B cell (primary cell): ENCODE measurements around the gene SEMA4A. TPM values are rescaled to one million over a fixed set of nuclear protein-coding genes. Genes with fewer than 3 reads are reported as not detected.

ENCODE experiments used
- ATAC-seq: fragments of 200-7000 bp; cut with Tn5 transposase; one replicate; pipeline ENCODE4 v1.10.0; 2021; ENCODE audit warnings: low read depth, mild to moderate bottlenecking, moderate number of reproducible peaks, moderate library complexity
- CTCF ChIA-PET: fragments of 350-600 bp; sonication (Branson Sonifier 250); formaldehyde crosslinking; loops from one replicate; lab custom pipeline; 2021; ENCODE audit warnings: antibody characterized with exemption, inconsistent platforms; lab: Charles Lee
- POLR2A ChIA-PET: fragments of 350-600 bp; sonication (Branson Sonifier 250); formaldehyde crosslinking; loops from one replicate; lab custom pipeline; 2021; ENCODE audit warnings: antibody characterized with exemption; lab: Charles Lee
- DNase-seq: peaks from one replicate; pipeline ENCODE4 v3.0.0; 2013
- H2AFZ ChIP-seq: 2 replicates; pipeline ENCODE4 v1.6.1; 2012; ENCODE audit warnings: mild to moderate bottlenecking, low read depth, low read length; ENCODE audit not compliant: insufficient read depth, poor library complexity, severe bottlenecking
- H3K27ac ChIP-seq, 2 donors: 1 replicate in 1 of 2; 2 replicates in 1 of 2; pipeline ENCODE4 v1.5.1; 2012 to 2013; ENCODE audit warnings: low read length in 2 of 2, mild to moderate bottlenecking in 2 of 2, moderate library complexity in 1 of 2
- H3K27me3 ChIP-seq, 4 experiments: fragments of 200-600 bp in 1 of 4; sonication (generic) in 1 of 4; replicated peaks in 1 of 4; 1 replicate in 2 of 4; 2 replicates in 2 of 4; pipeline versions ENCODE4 v1.6.1 to v1.7.0; 2013 to 2016; ENCODE audit warnings: low read length in 3 of 4, mild to moderate bottlenecking in 2 of 4, mixed read lengths in 1 of 4, moderate library complexity in 1 of 4; ENCODE audit not compliant: insufficient read depth in 4 of 4, control insufficient read depth in 3 of 4; ENCODE audit errors: control extremely low read depth in 1 of 4
- H3K36me3 ChIP-seq, 2 experiments: replicated peaks in 1 of 2; 1 replicate in 1 of 2; 2 replicates in 1 of 2; pipeline versions ENCODE4 v1.6.1 to v1.7.1; 2013; ENCODE audit warnings: low read length in 1 of 2; ENCODE audit not compliant: insufficient read depth in 2 of 2, control insufficient read depth in 1 of 2; ENCODE audit errors: control extremely low read depth in 1 of 2, extremely low read depth in 1 of 2
- H3K4me1 ChIP-seq, 2 donors: fragments of 200-600 bp in 1 of 2; sonication (generic) in 1 of 2; 1 replicate in 1 of 2; 2 replicates in 1 of 2; pipeline versions ENCODE4 v1.5.1 to v1.6.1; 2013 to 2017; ENCODE audit warnings: low read length in 2 of 2; ENCODE audit not compliant: control insufficient read depth in 2 of 2, insufficient read depth in 2 of 2
- H3K4me2 ChIP-seq: replicated peaks from 2 replicates; pipeline ENCODE3; 2012; ENCODE audit warnings: mild to moderate bottlenecking, low read depth, low read length; ENCODE audit not compliant: poor library complexity, severe bottlenecking
- H3K4me3 ChIP-seq, 5 experiments: fragments of 200-600 bp in 1 of 5; sonication (generic) in 1 of 5; 1 replicate in 3 of 5; 2 replicates in 2 of 5; pipeline versions ENCODE4 v1.5.1 to v1.7.0; 2011 to 2016; ENCODE audit warnings: low read length in 4 of 5, mild to moderate bottlenecking in 4 of 5, low read depth in 2 of 5, control low read depth in 1 of 5, moderate library complexity in 1 of 5; ENCODE audit not compliant: insufficient read depth in 1 of 5; ENCODE audit errors: control extremely low read depth in 1 of 5, extremely low read depth in 1 of 5
- H3K79me2 ChIP-seq: fragments of 200-600 bp; sonication (generic); one replicate; pipeline ENCODE4 v1.6.0; 2016; ENCODE audit warnings: low read length; ENCODE audit not compliant: control insufficient read depth, insufficient read depth
- H3K9ac ChIP-seq: fragments of 200-600 bp; sonication (generic); 2 replicates; pipeline ENCODE4 v1.6.1; 2017; ENCODE audit warnings: mild to moderate bottlenecking, low read length, moderate library complexity
- H3K9me3 ChIP-seq, 3 donors: one replicate each; pipeline versions ENCODE4 v1.6.1 to v1.7.1; 2013; ENCODE audit warnings: low read length in 2 of 3; ENCODE audit not compliant: control insufficient read depth in 2 of 3, insufficient read depth in 1 of 3; ENCODE audit errors: control extremely low read depth in 1 of 3
- H4K20me1 ChIP-seq: 2 replicates; pipeline ENCODE4 v1.6.0; 2012; ENCODE audit warnings: mild to moderate bottlenecking, low read length; ENCODE audit not compliant: insufficient read depth, control insufficient read depth, poor library complexity, severe bottlenecking
- H3K27ac Mint-ChIP-seq: one replicate; pipeline ENCODE4 v1.8.0; 2021; ENCODE audit warnings: mixed read lengths
- H3K27me3 Mint-ChIP-seq: one replicate; pipeline ENCODE4 v1.8.0; 2021; ENCODE audit warnings: mixed read lengths
- H3K4me1 Mint-ChIP-seq: one replicate; pipeline ENCODE4 v1.8.0; 2021; ENCODE audit warnings: mixed read lengths
- H3K4me3 Mint-ChIP-seq: one replicate; pipeline ENCODE4 v1.8.0; 2021; ENCODE audit warnings: mixed read lengths
- H3K9me3 Mint-ChIP-seq: one replicate; pipeline ENCODE4 v1.8.0; 2022; ENCODE audit warnings: mixed read lengths; ENCODE audit not compliant: insufficient read depth
- CTCF ChIP-seq: fragments of 200-600 bp; IDR thresholded peaks from one replicate; pipeline ENCODE4 v1.8.0; 2022; ENCODE audit warnings: antibody characterized with exemption, mild to moderate bottlenecking
- EZH2 ChIP-seq: IDR thresholded peaks from 2 replicates; pipeline ENCODE4 v1.6.1; 2012; ENCODE audit warnings: borderline replicate concordance, low read depth, mild to moderate bottlenecking, moderate library complexity, low read length; ENCODE audit not compliant: insufficient read depth, poor library complexity, severe bottlenecking
- WGBS: methylation state at CpG from one replicate; pipeline ENCODE4 v1.1.5; 2013; ENCODE audit warnings: missing lambda C conversion rate; ENCODE audit not compliant: insufficient coverage; 5-methylcytosine and 5-hydroxymethylcytosine counted together
- intact Hi-C: fragments of 100-400 bp; cut with micrococcal nuclease; formaldehyde crosslinking; loops from one replicate; pipeline ENCODE4 v1.10.0; 2022
- polyA plus RNA-seq: library from polyadenylated mRNA; depleted of rRNA; stranded (reverse); fragments of >200 nt; gene quantifications from 2 replicates; pipeline ENCODE4 v1.2.3, GENCODE V29; 2012
- total RNA-seq, 2 donors: library from RNA; stranded (reverse); fragments of 120-200 nt in 1 of 2; gene quantifications; 1 replicate in 1 of 2; 2 replicates in 1 of 2; pipeline versions ENCODE4 v1.2.3 to v1.2.4, GENCODE V29; 2013 to 2022

Gene SEMA4A
- total and polyA plus RNA-seq, 2 donors (not counting 1 experiment from before 2014, with no cell fraction given), result 9.2 to 15.5 TPM

- H3K9me3 ChIP-seq, result peaks cover 0 to 4% (median 0%) of the 10 kb centered on the region in 3 donors
- no peak overlapping the region for H3K27ac ChIP-seq
- no peaks in the 10 kb centered on the region for H3K36me3 ChIP-seq
- H3K79me2 ChIP-seq, result no peaks in the 10 kb centered on the region
- peaks cover 19% of the 10 kb centered on the region for H3K27me3 Mint-ChIP-seq
- intact Hi-C loops, result no loop called here
- peaks cover 0 to 27% (median 9%) of the 10 kb centered on the region in 4 experiments for H3K27me3 ChIP-seq
- ChIA-PET POLR2A (no interaction called here), CTCF (interaction anchor here (6.3 to 23.7 kb wide), 2 partner anchors 13 to 15 kb away, joined by 82 to 970 read pairs; partner anchors contain the start of gene LMNA)
- peaks cover 27 to 31% of the 10 kb centered on the region in 2 donors for H3K4me1 ChIP-seq
- H2AFZ ChIP-seq, result no peak overlapping the region
- H3K27ac Mint-ChIP-seq, result no peak overlapping the region
- no peak overlapping the region for H3K9ac ChIP-seq
- H3K4me3 Mint-ChIP-seq, result no peak overlapping the region
- ATAC-seq, result no peak
- no peak overlapping the region for H3K4me3 ChIP-seq
- no peak overlapping the region for H3K4me2 ChIP-seq
- H4K20me1 ChIP-seq, result no peaks in the 10 kb centered on the region
- no peak for TF ChIP-seq EZH2
- no peak for TF ChIP-seq CTCF
- 85% methylated on average over 2 of the region's 2 CpGs for WGBS
- no peaks in the 10 kb centered on the region for H3K9me3 Mint-ChIP-seq
- DNase-seq, result no peak
- H3K4me1 Mint-ChIP-seq, result peaks cover 50% of the 10 kb centered on the region
Measured at GRCh38 chr1:156110252-156110651, 43.1 kb upstream of the SEMA4A start.

- no peaks in the 10 kb centered on the region for H3K9me3 Mint-ChIP-seq
- no peak overlapping the region for H2AFZ ChIP-seq
- DNase-seq (no peak), ATAC-seq (no peak)
- ChIA-PET POLR2A (no interaction called here), CTCF (interaction anchor here (0.9 to 28.7 kb wide), 3 partner anchors 12 to 18 kb away, joined by 3 to 970 read pairs (median 89); no protein-coding TSS in a partner anchor)
- intact Hi-C loops, result no loop called here
- peaks cover 27% of the 10 kb centered on the region for H3K27me3 Mint-ChIP-seq
- peaks cover 48% of the 10 kb centered on the region for H3K4me1 Mint-ChIP-seq
- peaks cover 0 to 4% (median 0%) of the 10 kb centered on the region in 3 donors for H3K9me3 ChIP-seq
- H3K27ac ChIP-seq, result no peak overlapping the region
- H3K4me3 ChIP-seq, result no peak overlapping the region
- no peaks in the 10 kb centered on the region for H3K79me2 ChIP-seq
- no peaks in the 10 kb centered on the region for H4K20me1 ChIP-seq
- H3K4me1 ChIP-seq, result peaks cover 28 to 33% of the 10 kb centered on the region in 2 donors
- H3K27me3 ChIP-seq, result peaks cover 0 to 35% (median 12%) of the 10 kb centered on the region in 4 experiments
- no peak overlapping the region for H3K9ac ChIP-seq
- H3K4me2 ChIP-seq, result no peak overlapping the region
- H3K36me3 ChIP-seq, result no peaks in the 10 kb centered on the region
- WGBS, result 80% methylated on average over 2 of the region's 4 CpGs
- no peak for TF ChIP-seq EZH2
- no peak for TF ChIP-seq CTCF
- H3K4me3 Mint-ChIP-seq, result no peak overlapping the region
- H3K27ac Mint-ChIP-seq, result no peak overlapping the region
Measured at GRCh38 chr1:156111355-156111962, 41.9 kb upstream of the SEMA4A start.
